H7 (cell line): ENCODE measurements around the gene PHACTR2. TPM values are rescaled to one million over a fixed set of nuclear protein-coding genes. Genes with fewer than 3 reads are reported as not detected.
A peak's percentile ranks its signal among the peaks of the same experiment; 100 is the strongest.
"Not testable (repeated sequence)": the region's sequence is repeated elsewhere in the genome, so short reads cannot be mapped to it uniquely, and the experiment has no call there.

Source experiments
- DNase-seq: peaks from one replicate; pipeline ENCODE4 v3.0.0; 2012
- H3K27me3 ChIP-seq: 2 replicates; pipeline ENCODE4 v1.6.0; 2011; ENCODE audit warnings: mild to moderate bottlenecking, low read length; ENCODE audit not compliant: control insufficient read depth, insufficient read depth
- H3K36me3 ChIP-seq: replicated peaks from 2 replicates; pipeline ENCODE4 v1.5.1; 2011; ENCODE audit warnings: low read length; ENCODE audit not compliant: control insufficient read depth, insufficient read depth
- H3K4me3 ChIP-seq: 2 replicates; pipeline ENCODE4 v1.5.1; 2011; ENCODE audit warnings: low read depth, mild to moderate bottlenecking, control low read depth, low read length, moderate library complexity; ENCODE audit not compliant: insufficient read depth
- total RNA-seq: library from RNA; depleted of rRNA; stranded (reverse); fragments of >200 nt; shearing (Covaris generic); gene quantifications from 2 replicates; pipeline ENCODE4 v1.2.3, GENCODE V29; 2014; rRNA removed

Gene PHACTR2
- 35.1 and 38.4 TPM in 2 replicates for total RNA-seq

GRCh38 chr6:143677891-143678791 is at the start of gene PHACTR2:
PHACTR2 (plus strand) TSS chr6:143677965; CDS start chr6:143678164, 199 bp downstream.
- H3K27me3 ChIP-seq = no peaks in the 10 kb centered on the region

GRCh38 chr6:143629104-143630080 is 48.4 kb upstream of the PHACTR2 start:
- no peaks in the 10 kb centered on the region for H3K36me3 ChIP-seq
- no peak overlapping the region for H3K4me3 ChIP-seq
- H3K27me3 ChIP-seq = no peaks in the 10 kb centered on the region
- no peak for DNase-seq

More at GRCh38 chr6:143677891-143678791, at the start of gene PHACTR2:
- peak; percentile 96 for DNase-seq
- H3K36me3 ChIP-seq = no peaks in the 10 kb centered on the region
- H3K4me3 ChIP-seq = peak within 1 kb of the TSS; percentile 79

- not testable (repeated sequence) for H3K27me3 ChIP-seq, H3K4me3 ChIP-seq, H3K36me3 ChIP-seq, DNase-seq
Measured at GRCh38 chr6:143631196-143631595, 46.6 kb upstream of the PHACTR2 start.

- Histone ChIP-seq H3K4me3 (no peak overlapping the region), H3K36me3 (no peaks in the 10 kb centered on the region), H3K27me3 (no peaks in the 10 kb centered on the region)
- DNase-seq = no peak
Measured at GRCh38 chr6:143632894-143633293, 44.9 kb upstream of the PHACTR2 start.

- no peak for DNase-seq
- Histone ChIP-seq H3K4me3 (no peak overlapping the region), H3K36me3 (no peaks in the 10 kb centered on the region), H3K27me3 (no peaks in the 10 kb centered on the region)
Measured at GRCh38 chr6:143634486-143634885, 43.3 kb upstream of the PHACTR2 start.

- no peaks in the 10 kb centered on the region for H3K27me3 ChIP-seq
- no peaks in the 10 kb centered on the region for H3K36me3 ChIP-seq
- no peak for DNase-seq
- no peak overlapping the region for H3K4me3 ChIP-seq
Measured at GRCh38 chr6:143637691-143638090, 40.1 kb upstream of the PHACTR2 start.

GRCh38 chr6:143642403-143642802 is 35.4 kb upstream of the PHACTR2 start:
- DNase-seq = no peak
- Histone ChIP-seq H3K4me3 (no peak overlapping the region), H3K27me3 (no peaks in the 10 kb centered on the region)

GRCh38 chr6:143647191-143647590 is 30.6 kb upstream of the PHACTR2 start:
- H3K4me3 ChIP-seq = no peak overlapping the region
- H3K27me3 ChIP-seq = no peaks in the 10 kb centered on the region
- no peak for DNase-seq
- H3K36me3 ChIP-seq = no peaks in the 10 kb centered on the region

More at GRCh38 chr6:143642403-143642802, 35.4 kb upstream of the PHACTR2 start:
- H3K36me3 ChIP-seq = no peaks in the 10 kb centered on the region

- Histone ChIP-seq H3K4me3 (no peak overlapping the region), H3K36me3 (no peaks in the 10 kb centered on the region), H3K27me3 (no peaks in the 10 kb centered on the region)
- peak; percentile 21 for DNase-seq
Measured at GRCh38 chr6:143647732-143648131, 30.0 kb upstream of the PHACTR2 start.

- DNase-seq, H3K27me3 ChIP-seq, H3K36me3 ChIP-seq, H3K4me3 ChIP-seq: not testable (repeated sequence)
Measured at GRCh38 chr6:143649319-143649718, 28.4 kb upstream of the PHACTR2 start.

GRCh38 chr6:143651328-143651727 is 26.4 kb upstream of the PHACTR2 start:
- H3K36me3 ChIP-seq, H3K4me3 ChIP-seq, DNase-seq, H3K27me3 ChIP-seq: not testable (repeated sequence)

- DNase-seq = no peak
- no peaks in the 10 kb centered on the region for H3K36me3 ChIP-seq
- no peak overlapping the region for H3K4me3 ChIP-seq
- no peaks in the 10 kb centered on the region for H3K27me3 ChIP-seq
Measured at GRCh38 chr6:143652841-143653331, 24.9 kb upstream of the PHACTR2 start.

- DNase-seq = no peak
- no peaks in the 10 kb centered on the region for H3K27me3 ChIP-seq
- H3K4me3 ChIP-seq = no peak overlapping the region
- no peaks in the 10 kb centered on the region for H3K36me3 ChIP-seq
Measured at GRCh38 chr6:143655541-143655940, 22.2 kb upstream of the PHACTR2 start.

- Histone ChIP-seq H3K36me3 (no peaks in the 10 kb centered on the region), H3K4me3 (no peak overlapping the region), H3K27me3 (no peaks in the 10 kb centered on the region)
- DNase-seq = no peak
Measured at GRCh38 chr6:143656026-143656425, 21.7 kb upstream of the PHACTR2 start.
